Panc1 (cell line): ENCODE data around the gene GANC. TPM values are rescaled to one million over a fixed set of nuclear protein-coding genes. Genes with fewer than 3 reads are reported as not detected.

Experiments used
- total RNA-seq: library from RNA; stranded (reverse); gene quantifications from one replicate; pipeline ENCODE4 v1.2.1, GENCODE V29; 2021; ENCODE audit not compliant: unreplicated experiment

Gene GANC
- total RNA-seq, 1 experiment from 2014 or later: 21.1 TPM

Other genes with a start within 250 kb of the GANC start
- not detected for gene PLA2G4D, start 178.6 kb upstream of the GANC start, total RNA-seq
- gene PLA2G4F, start 116.6 kb upstream of the GANC start, total RNA-seq: not detected
- 55.2 TPM for gene VPS39, start 64.9 kb upstream of the GANC start, total RNA-seq
- gene TMEM87A, start 232 bp downstream of the GANC start, total RNA-seq: 49.6 TPM
- gene CAPN3, start 86.3 kb downstream of the GANC start, total RNA-seq: 0.31 TPM
- 64.3 TPM for gene ZNF106, start 217.9 kb downstream of the GANC start, total RNA-seq
- 48.9 TPM for gene SNAP23, start 222.4 kb downstream of the GANC start, total RNA-seq